ENCODE measurements around the gene SLC25A34. TPM values are rescaled to one million over a fixed set of nuclear protein-coding genes. Genes with fewer than 3 reads are reported as not detected.

Gene SLC25A34
- total RNA-seq, 4 donors from 2014 or later = 12.9 to 73.3 (median 36.2) TPM

GRCh38 chr1:15748690-15749398, 12.8 kb downstream of the SLC25A34 start:
- WGBS, 2 donors (ENCODE audit: low coverage in 1 of 2) = 77% methylated on average over 10 of the region's 10 CpGs; no CpG with 5 or more reads in 1 of the 2 donors
- no peaks in the 10 kb centered on the region for H3K27me3 ChIP-seq
- no peak for DNase-seq
- no peak overlapping the region for H3K4me3 ChIP-seq
- H3K36me3 ChIP-seq = no peaks in the 10 kb centered on the region
- in situ Hi-C loops (cut with MboI; ENCODE audit: low pct_ligation_motif_present in 1 of 4, low pct_unique_long_range_greater_than_20kb in 1 of 4, low sequenced_read_pairs in 3 of 4) = no loop called here
- no peak for TF ChIP-seq CTCF (IDR thresholded peaks at IDR 0.05)
- TF ChIP-seq POLR2A (IDR thresholded peaks at IDR 0.05) = no peak
- no peak for TF ChIP-seq POLR2AphosphoS5 (IDR thresholded peaks at IDR 0.05)
- TF ChIP-seq EP300 (IDR thresholded peaks at IDR 0.05; ENCODE audit: low read depth) = no peak
- intact Hi-C loops (cut with DNase I; ENCODE audit: low total_unique reads) = loop anchor here (10.0 kb wide), 1 partner anchor 154 kb away; no protein-coding TSS in a partner anchor
- H3K9me3 ChIP-seq = no peaks in the 10 kb centered on the region
- H3K27ac ChIP-seq = no peak overlapping the region
- peaks cover 0 to 5% (median 0%) of the 10 kb centered on the region in 4 donors for H3K4me1 ChIP-seq

GRCh38 chr1:15749399-15750291, 13.6 kb downstream of the SLC25A34 start:
- in situ Hi-C loops (cut with MboI; ENCODE audit: low pct_ligation_motif_present in 1 of 4, low pct_unique_long_range_greater_than_20kb in 1 of 4, low sequenced_read_pairs in 3 of 4) = no loop called here
- Histone ChIP-seq H3K36me3 (no peaks in the 10 kb centered on the region), H3K27ac (no peak overlapping the region), H3K27me3 (no peaks in the 10 kb centered on the region), H3K4me3 (no peak overlapping the region), H3K9me3 (no peaks in the 10 kb centered on the region), H3K4me1 (peaks cover 0 to 5% (median 0%) of the 10 kb centered on the region in 4 donors)
- no peak for DNase-seq
- 17 to 63% methylated on average over 2 to 19 of the region's 19 CpGs for WGBS, 2 donors (ENCODE audit: low coverage in 1 of 2)
- intact Hi-C loops (cut with DNase I; ENCODE audit: low total_unique reads) = loop anchor here (10.0 kb wide), 1 partner anchor 155 kb away; no protein-coding TSS in a partner anchor
- TF ChIP-seq EP300 (IDR thresholded peaks at IDR 0.05; ENCODE audit: low read depth) (no peak), POLR2A (IDR thresholded peaks at IDR 0.05) (no peak), CTCF (IDR thresholded peaks at IDR 0.05) (no peak), POLR2AphosphoS5 (IDR thresholded peaks at IDR 0.05) (no peak)

GRCh38 chr1:15750924-15751323, 14.9 kb downstream of the SLC25A34 start:
- 85% methylated on average over 12 of the region's 12 CpGs; no CpG with 5 or more reads in 1 of the 2 donors for WGBS, 2 donors (ENCODE audit: low coverage in 1 of 2)
- H3K4me1 ChIP-seq = peaks cover 0 to 10% (median 5%) of the 10 kb centered on the region in 4 donors
- H3K4me3 ChIP-seq = no peak overlapping the region
- intact Hi-C loops (cut with DNase I; ENCODE audit: low total_unique reads) = no loop called here
- TF ChIP-seq CTCF (IDR thresholded peaks at IDR 0.05) (no peak), POLR2AphosphoS5 (IDR thresholded peaks at IDR 0.05) (no peak), POLR2A (IDR thresholded peaks at IDR 0.05) (no peak), EP300 (IDR thresholded peaks at IDR 0.05; ENCODE audit: low read depth) (no peak)
- no peaks in the 10 kb centered on the region for H3K9me3 ChIP-seq
- H3K27me3 ChIP-seq = no peaks in the 10 kb centered on the region
- in situ Hi-C loops (cut with MboI; ENCODE audit: low pct_ligation_motif_present in 1 of 4, low pct_unique_long_range_greater_than_20kb in 1 of 4, low sequenced_read_pairs in 3 of 4) = no loop called here
- no peak for DNase-seq
- H3K36me3 ChIP-seq = no peaks in the 10 kb centered on the region
- H3K27ac ChIP-seq = no peak overlapping the region

- H3K4me3 ChIP-seq = no peak overlapping the region
- H3K4me1 ChIP-seq = peaks cover 0 to 14% (median 12%) of the 10 kb centered on the region in 4 donors
- no peak overlapping the region for H3K27ac ChIP-seq
- TF ChIP-seq POLR2AphosphoS5 (IDR thresholded peaks at IDR 0.05) (no peak), EP300 (IDR thresholded peaks at IDR 0.05; ENCODE audit: low read depth) (no peak), CTCF (IDR thresholded peaks at IDR 0.05) (no peak), POLR2A (IDR thresholded peaks at IDR 0.05) (no peak)
- in situ Hi-C loops (cut with MboI; ENCODE audit: low pct_ligation_motif_present in 1 of 4, low pct_unique_long_range_greater_than_20kb in 1 of 4, low sequenced_read_pairs in 3 of 4) (no loop called here), intact Hi-C loops (cut with DNase I; ENCODE audit: low total_unique reads) (no loop called here)
- 84 to 92% methylated on average over 4 to 10 of the region's 10 CpGs for WGBS, 2 donors (ENCODE audit: low coverage in 1 of 2)
- no peak for DNase-seq
- no peaks in the 10 kb centered on the region for H3K27me3 ChIP-seq
- no peaks in the 10 kb centered on the region for H3K9me3 ChIP-seq
- no peaks in the 10 kb centered on the region for H3K36me3 ChIP-seq
Measured at GRCh38 chr1:15751717-15752116, 15.7 kb downstream of the SLC25A34 start.
